ENCODE data around the gene BAZ2B. TPM values are rescaled to one million over a fixed set of nuclear protein-coding genes. Genes with fewer than 3 reads are reported as not detected.

BAZ2B gene
- total and polyA plus RNA-seq, 4 donors, result 43.3 to 174 (median 105) TPM

DNA sequence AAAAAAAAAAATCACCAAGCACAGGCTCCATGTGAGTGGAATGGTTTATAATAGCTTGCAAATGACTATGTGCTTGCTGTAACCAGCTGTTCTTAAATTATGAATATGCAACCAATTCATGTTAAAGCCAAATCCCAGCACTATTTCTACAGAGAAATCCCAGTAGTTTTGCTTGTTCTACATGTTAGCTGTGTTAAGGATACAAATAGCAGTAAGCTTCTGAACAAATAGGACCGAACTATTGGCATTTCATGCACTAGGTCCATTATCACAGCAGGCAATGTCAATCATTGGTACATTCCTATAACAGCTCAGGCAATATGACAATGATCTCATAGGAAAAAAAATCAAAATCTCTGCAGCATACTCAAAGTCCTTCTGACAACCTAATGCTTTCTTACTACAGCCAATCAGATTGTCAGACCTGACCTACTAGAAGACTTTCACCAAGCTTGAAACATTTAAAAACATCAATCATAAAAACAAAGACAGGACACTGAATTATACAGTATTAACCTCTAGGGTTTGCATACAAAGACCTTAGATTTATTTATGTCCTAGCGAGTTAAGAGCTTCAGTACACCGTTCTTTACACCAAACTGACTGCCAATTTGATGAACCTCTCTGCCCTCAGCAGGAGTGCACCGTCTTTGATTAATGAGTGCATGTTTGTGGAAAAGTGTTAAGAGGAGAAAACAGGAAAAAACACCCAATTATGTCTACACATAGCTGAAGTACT is 6.4 kb downstream of the BAZ2B start:
- no peaks in the 10 kb centered on the region for H3K4me1 ChIP-seq (ENCODE audit: control insufficient read depth, insufficient read depth, low read length)
- peak in 2 of 6 donors; percentile 44 to 79 for DNase-seq (ENCODE audit: low read depth in 4 of 6, low spot score in 6 of 6)
- H3K36me3 ChIP-seq (ENCODE audit: control insufficient read depth, insufficient read depth, low read length), result no peaks in the 10 kb centered on the region
- 100% methylated on average over 1 of the region's 4 CpGs for WGBS (ENCODE audit: insufficient coverage)
- no peak overlapping the region for H3K27ac ChIP-seq (ENCODE audit: low read depth, low read length)
- H3K27me3 ChIP-seq (ENCODE audit: control insufficient read depth, insufficient read depth, low read length), result no peaks in the 10 kb centered on the region
- no peak overlapping the region for H3K4me3 ChIP-seq (ENCODE audit: low read depth, low read length)
- no peaks in the 10 kb centered on the region for H3K9me3 ChIP-seq (ENCODE audit: control insufficient read depth, insufficient read depth, low read length)

DNA sequence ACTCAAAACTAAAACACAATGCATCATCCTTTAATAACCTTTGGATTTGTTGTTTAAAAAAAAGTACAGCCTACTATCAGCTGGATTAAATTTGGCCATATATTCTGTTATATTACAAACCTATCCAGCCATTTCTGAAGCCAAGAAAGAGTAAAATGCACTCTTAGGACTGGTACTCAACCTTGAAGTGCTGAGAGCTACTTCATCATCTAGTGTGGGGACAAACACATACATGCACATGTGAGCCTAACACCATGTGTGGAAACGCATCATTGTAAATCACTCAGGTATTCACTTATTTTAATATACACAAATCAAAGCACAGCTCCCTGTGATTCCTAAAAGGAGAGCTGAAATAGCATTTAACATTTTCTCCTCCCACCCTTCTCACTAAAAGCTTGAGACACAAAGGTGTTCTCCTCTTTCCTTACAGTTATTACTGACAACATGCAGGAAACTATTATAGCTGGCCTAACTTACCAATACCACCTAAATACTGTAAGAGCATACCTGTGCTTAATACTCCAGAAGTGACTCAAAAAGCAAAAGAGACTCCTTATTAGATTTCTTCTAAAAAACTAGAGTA is 7.5 kb downstream of the BAZ2B start:
- no peaks in the 10 kb centered on the region for H3K4me1 ChIP-seq (ENCODE audit: control insufficient read depth, insufficient read depth, low read length)
- WGBS (ENCODE audit: insufficient coverage), result no CpG with 5 or more reads among the region's 1 CpG
- no peak overlapping the region for H3K4me3 ChIP-seq (ENCODE audit: low read depth, low read length)
- H3K27me3 ChIP-seq (ENCODE audit: control insufficient read depth, insufficient read depth, low read length), result no peaks in the 10 kb centered on the region
- no peaks in the 10 kb centered on the region for H3K9me3 ChIP-seq (ENCODE audit: control insufficient read depth, insufficient read depth, low read length)
- no peak for DNase-seq (ENCODE audit: low read depth in 4 of 6, low spot score in 6 of 6)
- H3K36me3 ChIP-seq (ENCODE audit: control insufficient read depth, insufficient read depth, low read length), result no peaks in the 10 kb centered on the region
- no peak overlapping the region for H3K27ac ChIP-seq (ENCODE audit: low read depth, low read length)

DNA sequence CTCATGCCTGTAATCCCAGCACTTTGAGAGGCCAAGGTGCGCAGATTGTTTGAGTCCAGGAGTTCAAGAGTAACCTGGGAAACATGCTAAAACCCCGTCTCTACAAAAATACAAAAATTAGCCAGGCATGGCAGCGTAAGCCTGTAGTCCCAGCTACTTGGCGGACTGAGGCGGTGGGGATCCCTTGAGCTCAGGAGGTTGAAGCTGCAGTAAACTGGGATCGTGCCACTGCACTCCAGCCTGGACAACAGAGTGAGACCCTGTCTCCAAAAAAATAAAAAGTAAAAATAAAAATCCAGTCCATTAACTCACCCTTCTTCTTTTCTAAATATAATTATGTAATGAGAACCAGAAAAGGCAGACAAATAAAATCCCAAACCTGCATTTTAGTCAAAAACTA is 8.2 kb downstream of the BAZ2B start:
- Histone ChIP-seq H3K27me3 (ENCODE audit: control insufficient read depth, insufficient read depth, low read length) (no peaks in the 10 kb centered on the region), H3K4me3 (ENCODE audit: low read depth, low read length) (no peak overlapping the region), H3K36me3 (ENCODE audit: control insufficient read depth, insufficient read depth, low read length) (no peaks in the 10 kb centered on the region), H3K27ac (ENCODE audit: low read depth, low read length) (no peak overlapping the region), H3K4me1 (ENCODE audit: control insufficient read depth, insufficient read depth, low read length) (no peaks in the 10 kb centered on the region), H3K9me3 (ENCODE audit: control insufficient read depth, insufficient read depth, low read length) (no peaks in the 10 kb centered on the region)
- DNase-seq (ENCODE audit: low read depth in 4 of 6, low spot score in 6 of 6), result no peak
- 94% methylated on average over 5 of the region's 6 CpGs for WGBS (ENCODE audit: insufficient coverage)

DNA sequence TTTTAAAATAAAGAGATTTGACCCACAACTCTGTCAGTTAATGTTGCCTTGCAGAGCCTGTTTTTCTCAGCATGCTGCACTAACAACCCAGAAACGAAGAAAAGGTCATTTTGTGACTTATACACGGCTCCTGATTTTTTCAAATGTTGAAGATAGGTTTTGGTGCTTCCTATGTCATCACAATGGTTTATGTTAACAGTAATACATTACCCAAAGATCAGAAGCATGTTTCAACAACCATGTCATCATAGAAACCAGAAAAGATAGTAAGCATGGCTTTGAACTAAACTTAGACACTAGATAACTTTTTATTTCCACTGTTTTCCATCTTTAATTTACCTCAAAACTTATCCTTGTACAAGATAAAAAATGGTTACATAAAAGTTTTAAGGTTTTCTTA is 10.1 kb downstream of the BAZ2B start:
- no peaks in the 10 kb centered on the region for H3K9me3 ChIP-seq (ENCODE audit: control insufficient read depth, insufficient read depth, low read length)
- no peaks in the 10 kb centered on the region for H3K36me3 ChIP-seq (ENCODE audit: control insufficient read depth, insufficient read depth, low read length)
- no peaks in the 10 kb centered on the region for H3K27me3 ChIP-seq (ENCODE audit: control insufficient read depth, insufficient read depth, low read length)
- no peak overlapping the region for H3K4me3 ChIP-seq (ENCODE audit: low read depth, low read length)
- no CpG with 5 or more reads among the region's 2 CpGs for WGBS (ENCODE audit: insufficient coverage)
- no peak for DNase-seq (ENCODE audit: low read depth in 4 of 6, low spot score in 6 of 6)
- no peaks in the 10 kb centered on the region for H3K4me1 ChIP-seq (ENCODE audit: control insufficient read depth, insufficient read depth, low read length)
- H3K27ac ChIP-seq (ENCODE audit: low read depth, low read length), result no peak overlapping the region

DNA sequence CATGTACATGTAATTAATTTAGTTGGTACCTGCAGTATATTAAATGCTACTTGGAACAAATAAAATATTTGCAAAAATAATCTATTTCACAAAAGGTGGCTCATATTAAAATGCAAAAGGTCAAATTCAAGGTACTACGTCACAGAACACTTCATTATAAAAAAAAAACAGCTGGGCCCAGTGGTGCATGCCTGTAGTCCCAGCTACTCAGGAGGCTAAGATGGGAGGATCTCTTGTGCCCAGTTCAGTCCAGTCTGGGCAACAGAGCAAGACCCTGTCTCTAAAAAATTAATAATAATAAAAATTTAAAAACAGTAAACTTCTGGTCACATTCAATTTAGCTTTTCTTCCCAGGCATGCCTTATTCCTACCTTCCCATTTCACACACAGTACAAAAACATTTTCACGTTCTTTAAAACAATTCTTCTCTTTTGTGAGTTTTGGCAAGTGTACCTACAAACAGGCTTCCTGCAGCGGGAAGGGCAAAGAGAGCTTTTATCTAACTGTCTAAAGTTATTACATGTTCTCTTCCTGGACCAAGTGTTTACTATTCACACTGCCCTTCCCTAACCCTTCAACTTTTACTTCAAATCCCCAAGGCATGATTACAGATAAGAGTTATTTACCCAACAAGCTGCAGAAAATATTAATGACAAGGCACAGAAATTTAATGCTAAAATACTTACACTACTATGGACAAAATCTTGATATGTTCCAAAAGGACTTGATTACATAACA is 10.7 kb downstream of the BAZ2B start:
- H3K9me3 ChIP-seq (ENCODE audit: control insufficient read depth, insufficient read depth, low read length), result no peaks in the 10 kb centered on the region

DNA sequence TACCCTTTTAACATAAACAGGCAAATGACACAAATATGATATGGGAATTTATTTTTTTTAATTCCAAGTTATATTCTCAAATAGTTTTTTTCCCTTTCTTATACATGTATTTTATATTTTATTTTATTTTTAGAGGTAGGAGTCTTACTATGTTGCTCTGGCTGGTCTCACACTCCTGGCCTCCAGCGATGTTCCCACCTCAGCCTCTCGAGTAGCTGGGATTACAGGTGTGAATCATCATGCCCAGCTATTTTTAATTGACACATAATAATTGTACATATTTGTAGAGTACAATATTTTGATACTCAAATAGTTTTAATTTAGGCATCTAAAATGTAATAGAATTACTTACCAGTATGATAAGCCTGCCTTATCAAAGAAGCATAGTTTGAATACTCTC is 12.2 kb downstream of the BAZ2B start:
- H3K27ac ChIP-seq (ENCODE audit: low read depth, low read length), result no peak overlapping the region
- DNase-seq (ENCODE audit: low read depth in 4 of 6, low spot score in 6 of 6), result no peak
- H3K4me1 ChIP-seq (ENCODE audit: control insufficient read depth, insufficient read depth, low read length), result no peaks in the 10 kb centered on the region
- WGBS (ENCODE audit: insufficient coverage), result no CpG with 5 or more reads among the region's 2 CpGs
- H3K4me3 ChIP-seq (ENCODE audit: low read depth, low read length), result no peak overlapping the region
- no peaks in the 10 kb centered on the region for H3K9me3 ChIP-seq (ENCODE audit: control insufficient read depth, insufficient read depth, low read length)
- H3K36me3 ChIP-seq (ENCODE audit: control insufficient read depth, insufficient read depth, low read length), result no peaks in the 10 kb centered on the region
- H3K27me3 ChIP-seq (ENCODE audit: control insufficient read depth, insufficient read depth, low read length), result no peaks in the 10 kb centered on the region

More for the DNA sequence above, 10.7 kb downstream of the BAZ2B start:
- Histone ChIP-seq H3K4me1 (ENCODE audit: control insufficient read depth, insufficient read depth, low read length) (no peaks in the 10 kb centered on the region), H3K36me3 (ENCODE audit: control insufficient read depth, insufficient read depth, low read length) (no peaks in the 10 kb centered on the region), H3K27ac (ENCODE audit: low read depth, low read length) (no peak overlapping the region), H3K4me3 (ENCODE audit: low read depth, low read length) (no peak overlapping the region), H3K27me3 (ENCODE audit: control insufficient read depth, insufficient read depth, low read length) (no peaks in the 10 kb centered on the region)
- peak in 1 of 6 donors; percentile 42 for DNase-seq (ENCODE audit: low read depth in 4 of 6, low spot score in 6 of 6)
- WGBS (ENCODE audit: insufficient coverage), result 33% methylated on average over 1 of the region's 3 CpGs

DNA sequence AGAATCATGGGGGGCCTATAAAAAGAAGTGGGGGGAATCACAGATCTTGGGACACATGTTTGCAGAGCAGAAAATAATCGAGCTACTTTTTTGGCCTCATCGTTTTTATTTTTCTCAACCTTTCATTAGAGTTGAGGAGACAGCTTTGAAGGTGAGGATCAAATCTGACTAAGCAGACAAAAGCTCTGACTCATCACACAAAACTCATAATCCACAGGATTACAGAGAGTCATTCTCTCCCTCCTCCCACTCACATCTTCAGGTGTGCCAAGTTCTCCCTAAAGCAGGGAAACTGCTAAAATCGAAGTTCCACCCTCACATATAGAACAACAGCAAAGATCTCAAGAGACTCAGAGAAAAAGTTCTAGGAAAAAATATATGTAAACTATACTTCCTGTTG is 15.6 kb downstream of the BAZ2B start:
- no peaks in the 10 kb centered on the region for H3K36me3 ChIP-seq (ENCODE audit: control insufficient read depth, insufficient read depth, low read length)
- H3K27ac ChIP-seq (ENCODE audit: low read depth, low read length), result no peak overlapping the region
- no peaks in the 10 kb centered on the region for H3K4me1 ChIP-seq (ENCODE audit: control insufficient read depth, insufficient read depth, low read length)
- WGBS (ENCODE audit: insufficient coverage), result 100% methylated on average over 1 of the region's 3 CpGs
- no peak for DNase-seq (ENCODE audit: low read depth in 4 of 6, low spot score in 6 of 6)
- no peak overlapping the region for H3K4me3 ChIP-seq (ENCODE audit: low read depth, low read length)
- no peaks in the 10 kb centered on the region for H3K27me3 ChIP-seq (ENCODE audit: control insufficient read depth, insufficient read depth, low read length)
- no peaks in the 10 kb centered on the region for H3K9me3 ChIP-seq (ENCODE audit: control insufficient read depth, insufficient read depth, low read length)

DNA sequence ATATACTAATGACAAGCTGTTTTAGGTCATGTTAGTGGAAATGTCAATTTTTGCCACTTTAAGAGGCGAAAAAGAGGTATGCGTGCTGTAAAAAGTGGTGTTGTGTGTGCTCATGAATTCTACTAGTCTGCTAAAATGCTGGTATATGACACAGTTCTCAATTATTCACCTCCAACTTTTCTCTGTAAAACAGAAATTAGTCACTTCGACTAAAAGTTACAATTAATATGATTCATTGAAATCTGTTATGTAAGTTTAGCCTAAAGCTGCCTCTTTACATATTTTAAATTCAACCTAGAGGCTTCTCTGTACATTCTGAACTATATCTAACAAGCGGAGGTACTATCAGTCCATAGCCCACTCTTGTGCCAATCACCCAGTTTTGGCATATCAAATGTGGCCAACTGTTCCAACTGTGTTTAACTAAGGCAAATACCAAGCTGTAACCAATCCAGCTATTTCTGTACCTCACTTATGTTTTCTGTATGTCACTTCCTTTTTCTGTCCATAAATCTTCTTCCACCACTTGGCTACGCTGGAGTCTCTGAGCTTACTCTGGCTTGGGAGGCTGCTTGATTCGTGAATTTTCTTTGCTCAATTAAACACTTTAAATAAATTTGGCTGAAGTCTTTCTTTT is 20.8 kb downstream of the BAZ2B start:
- Histone ChIP-seq H3K4me3 (ENCODE audit: low read depth, low read length) (no peak overlapping the region), H3K36me3 (ENCODE audit: control insufficient read depth, insufficient read depth, low read length) (no peaks in the 10 kb centered on the region), H3K4me1 (ENCODE audit: control insufficient read depth, insufficient read depth, low read length) (no peaks in the 10 kb centered on the region), H3K27me3 (ENCODE audit: control insufficient read depth, insufficient read depth, low read length) (no peaks in the 10 kb centered on the region), H3K27ac (ENCODE audit: low read depth, low read length) (no peak overlapping the region), H3K9me3 (ENCODE audit: control insufficient read depth, insufficient read depth, low read length) (no peaks in the 10 kb centered on the region)
- no peak for DNase-seq (ENCODE audit: low read depth in 4 of 6, low spot score in 6 of 6)
- WGBS (ENCODE audit: insufficient coverage), result 100% methylated on average over 1 of the region's 6 CpGs

DNA sequence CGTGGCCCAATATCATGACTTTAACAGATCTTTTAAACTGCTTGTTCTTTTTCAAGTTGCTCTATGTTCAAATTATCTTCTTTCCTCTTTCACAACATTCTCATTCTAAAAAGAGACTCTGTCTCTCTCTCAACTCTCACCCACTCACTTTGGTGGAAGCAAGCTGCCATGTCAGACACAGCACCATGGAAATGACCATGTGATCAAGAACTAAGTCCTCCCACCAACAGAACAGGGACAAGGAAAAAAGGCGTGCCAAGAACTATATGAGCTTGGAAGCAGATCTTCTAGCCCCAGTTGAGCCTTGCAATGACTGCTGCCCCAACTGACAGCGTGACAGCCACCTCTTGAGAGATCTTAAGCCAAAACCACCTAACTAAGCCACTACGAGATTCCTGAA is 23.9 kb downstream of the BAZ2B start:
- Histone ChIP-seq H3K4me3 (ENCODE audit: low read depth, low read length) (no peak overlapping the region), H3K36me3 (ENCODE audit: control insufficient read depth, insufficient read depth, low read length) (no peaks in the 10 kb centered on the region), H3K27me3 (ENCODE audit: control insufficient read depth, insufficient read depth, low read length) (no peaks in the 10 kb centered on the region), H3K9me3 (ENCODE audit: control insufficient read depth, insufficient read depth, low read length) (no peaks in the 10 kb centered on the region), H3K27ac (ENCODE audit: low read depth, low read length) (no peak overlapping the region), H3K4me1 (ENCODE audit: control insufficient read depth, insufficient read depth, low read length) (no peaks in the 10 kb centered on the region)
- no peak for DNase-seq (ENCODE audit: low read depth in 4 of 6, low spot score in 6 of 6)
- WGBS (ENCODE audit: insufficient coverage), result 75% methylated on average over 1 of the region's 4 CpGs
